GM21526 (cell line): Measurements from ENCODE around the gene CSTPP1.

ENCODE experiments used
- ATAC-seq: cut with Tn5 transposase; IDR thresholded peaks from one replicate; pipeline ENCODE4 v1.9.1; 2021; ENCODE audit warnings: moderate library complexity; ENCODE audit not compliant: unreplicated experiment, low FRiP score

The CSTPP1 gene

GRCh38 chr11:47123094-47123493, 186.5 kb downstream of the CSTPP1 start:
- ATAC-seq: no peak

- no peak for ATAC-seq
These were observed 188.1 kb downstream of the CSTPP1 start for GRCh38 chr11:47124675-47125074.

DNA sequence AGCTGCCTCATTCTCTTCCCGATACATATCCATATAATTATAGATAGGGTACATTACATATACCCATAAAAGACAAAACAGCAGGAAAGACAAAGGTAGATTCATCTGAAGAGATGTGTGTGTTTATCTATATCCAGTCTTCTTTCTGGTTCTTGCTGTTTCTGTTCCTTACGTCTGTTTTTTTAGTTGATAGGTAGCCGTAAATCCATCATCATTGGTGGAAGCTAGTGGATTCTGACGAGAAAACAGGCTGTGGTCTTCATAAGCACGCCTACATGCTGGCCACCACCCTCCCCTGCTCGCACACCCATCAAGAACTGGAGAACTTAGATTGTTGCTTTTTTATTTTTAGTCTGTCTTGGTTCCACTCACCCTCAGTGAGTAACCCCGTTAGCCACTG, 188.5 kb downstream of the CSTPP1 start:
- no peak for ATAC-seq

DNA sequence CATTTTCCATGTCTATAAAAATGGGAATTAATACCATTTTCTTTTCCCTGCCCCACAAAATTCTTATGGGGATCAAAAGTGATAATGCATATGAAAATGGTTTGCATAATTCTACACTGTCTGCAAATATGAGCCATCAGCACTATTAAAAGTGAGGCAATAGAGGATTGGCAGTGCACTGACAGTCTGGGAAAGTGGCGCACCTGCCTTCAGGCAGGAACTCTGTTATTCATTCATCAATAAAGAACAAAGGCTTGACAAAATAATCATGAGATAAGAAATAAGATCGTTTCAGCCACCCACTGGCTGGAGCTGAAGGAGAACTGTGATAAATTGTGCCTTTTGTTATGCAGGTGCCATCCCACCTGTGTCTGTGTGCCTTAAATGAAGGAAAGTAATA, 190.7 kb downstream of the CSTPP1 start:
- ATAC-seq: no peak

- no peak for ATAC-seq
These were observed 194.0 kb downstream of the CSTPP1 start for GRCh38 chr11:47130543-47130942.

- no peak for ATAC-seq
These were observed 194.6 kb downstream of the CSTPP1 start for GRCh38 chr11:47131136-47131535.

GRCh38 chr11:47132490-47132889, 195.9 kb downstream of the CSTPP1 start:
- no peak for ATAC-seq

DNA sequence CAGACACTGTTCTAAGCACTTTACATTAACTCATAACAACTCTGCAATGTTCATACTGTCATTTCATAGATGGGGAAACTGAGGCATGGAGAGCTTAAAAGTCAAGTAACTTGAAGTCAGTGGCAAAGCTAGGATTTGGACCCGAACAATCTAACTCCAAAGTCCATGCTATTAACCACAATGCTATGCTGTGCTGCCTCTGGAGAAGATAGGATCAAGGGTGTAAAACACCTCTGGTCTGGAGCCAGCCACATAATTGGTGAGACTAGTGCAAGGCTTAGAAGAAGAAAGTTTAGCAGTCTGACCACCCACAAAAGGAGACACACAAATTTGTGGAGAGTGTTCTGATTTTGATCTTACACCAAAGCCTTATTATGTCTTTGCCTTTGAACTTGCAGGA, 196.4 kb downstream of the CSTPP1 start:
- ATAC-seq: no peak

- no peak for ATAC-seq
These were observed 199.8 kb downstream of the CSTPP1 start for GRCh38 chr11:47136327-47136726.

DNA sequence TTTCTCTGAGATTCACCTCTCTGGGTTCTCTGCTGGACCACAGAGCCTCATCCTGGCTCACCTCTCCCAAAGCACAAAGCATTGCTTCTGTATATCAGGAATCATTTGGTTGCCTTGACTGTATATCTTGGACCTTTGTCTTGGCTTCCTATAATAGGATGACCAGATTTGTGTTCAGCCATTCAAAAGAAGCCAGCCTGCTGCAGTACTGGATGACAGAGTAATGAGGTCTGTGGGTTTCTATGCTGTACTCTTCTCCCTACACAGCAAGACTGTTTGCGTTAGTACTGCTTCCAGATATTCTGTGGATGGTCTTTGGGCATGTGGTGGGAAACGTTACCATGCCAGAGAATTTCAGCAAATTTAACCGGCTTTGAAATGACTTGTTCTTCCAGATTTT, 200.4 kb downstream of the CSTPP1 start:
- ATAC-seq: no peak

DNA sequence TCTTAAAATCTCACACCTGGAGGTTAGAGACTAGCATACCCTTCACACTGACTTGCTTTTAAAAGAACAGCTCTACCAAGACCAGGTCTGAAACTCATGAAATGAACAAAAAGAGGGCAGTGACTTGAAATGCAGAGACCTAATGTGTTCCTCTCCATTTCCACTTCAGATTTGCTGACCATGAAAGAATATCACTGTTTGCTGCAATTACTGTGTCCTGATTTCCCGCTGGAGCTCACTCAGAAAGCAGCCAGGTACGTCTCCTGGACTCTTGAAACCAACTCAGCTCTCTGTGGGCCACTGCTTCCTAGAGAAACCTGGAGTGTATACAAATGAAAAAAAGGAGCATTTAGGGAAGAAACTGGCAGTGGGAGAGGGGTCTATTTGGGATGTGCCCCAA, 200.9 kb downstream of the CSTPP1 start:
- ATAC-seq: no peak

GRCh38 chr11:47139878-47140277, 203.3 kb downstream of the CSTPP1 start:
- no peak for ATAC-seq

GRCh38 chr11:47143322-47143721, 206.8 kb downstream of the CSTPP1 start:
- no peak for ATAC-seq

DNA sequence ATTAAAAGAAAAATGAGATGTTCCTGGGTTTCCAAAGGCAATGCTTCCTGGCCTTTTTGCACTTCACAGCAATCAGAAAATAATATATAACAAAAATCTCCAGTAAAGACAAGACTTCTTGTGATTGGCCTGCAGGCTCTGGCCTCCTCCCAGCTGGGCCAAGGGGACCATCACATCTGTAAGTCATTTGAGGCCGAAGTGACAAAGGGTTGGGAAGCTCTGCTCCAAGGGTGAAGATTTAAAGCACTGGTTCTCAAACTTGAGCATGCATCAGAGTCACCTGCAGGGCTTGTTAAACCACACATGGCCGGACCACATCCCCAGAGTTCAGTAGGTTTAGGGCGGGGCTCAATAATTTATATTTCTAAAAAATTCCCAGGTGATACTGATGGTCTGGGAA, 208.0 kb downstream of the CSTPP1 start:
- no peak for ATAC-seq

- ATAC-seq: no peak
These were observed 210.7 kb downstream of the CSTPP1 start for GRCh38 chr11:47147250-47147649.

- ATAC-seq: no peak
These were observed 211.1 kb downstream of the CSTPP1 start for GRCh38 chr11:47147681-47148080.

DNA sequence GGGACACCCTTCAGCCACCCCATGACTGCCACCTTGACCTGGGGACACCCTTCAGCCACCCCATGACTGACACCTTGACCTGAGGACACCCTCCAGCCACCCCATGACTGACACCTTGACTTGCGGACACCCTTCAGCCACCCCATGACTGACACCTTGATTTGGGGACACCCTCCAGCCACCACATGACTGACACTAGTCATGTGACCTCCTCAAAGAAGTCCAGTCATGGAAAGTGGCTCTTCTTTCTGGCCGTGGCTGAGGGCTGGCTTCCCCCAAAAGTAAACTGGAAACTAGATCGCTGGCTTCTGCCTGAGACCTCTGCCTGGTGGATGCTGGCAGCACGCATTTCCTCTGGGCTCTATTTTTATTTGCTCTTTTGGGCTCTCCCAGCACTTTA, 211.7 kb downstream of the CSTPP1 start:
- no peak for ATAC-seq

DNA sequence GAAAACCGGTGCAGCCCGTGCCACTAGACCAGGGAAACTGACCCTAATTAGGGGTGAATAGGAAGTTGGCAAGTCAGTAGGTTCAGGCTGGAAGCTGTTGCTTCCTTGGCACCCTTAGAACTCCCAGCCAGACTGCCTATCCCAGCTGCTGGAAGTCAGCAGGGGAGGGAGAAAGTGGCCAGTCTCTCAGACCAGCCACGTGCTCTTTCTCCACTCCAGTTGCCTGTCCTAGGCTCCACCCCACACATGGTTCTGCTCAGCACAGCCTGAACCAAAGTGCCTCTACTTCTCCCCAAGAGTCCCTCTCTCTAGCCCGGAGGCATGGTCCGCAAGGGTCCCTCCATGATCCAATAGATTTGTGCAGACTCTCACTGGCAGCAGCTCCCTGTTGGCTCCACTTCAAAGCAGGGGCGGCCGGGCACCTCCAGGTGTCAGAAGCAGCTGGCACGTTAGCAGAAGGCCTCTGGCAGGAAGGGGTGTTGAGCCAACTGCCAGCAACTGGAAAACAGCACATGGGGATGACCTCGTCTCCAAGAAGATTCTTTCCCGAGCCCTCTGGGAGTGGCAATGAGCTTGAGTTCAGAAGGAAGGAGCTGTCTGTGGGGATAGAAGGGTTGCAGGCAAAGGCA, 212.5 kb downstream of the CSTPP1 start:
- no peak for ATAC-seq

DNA sequence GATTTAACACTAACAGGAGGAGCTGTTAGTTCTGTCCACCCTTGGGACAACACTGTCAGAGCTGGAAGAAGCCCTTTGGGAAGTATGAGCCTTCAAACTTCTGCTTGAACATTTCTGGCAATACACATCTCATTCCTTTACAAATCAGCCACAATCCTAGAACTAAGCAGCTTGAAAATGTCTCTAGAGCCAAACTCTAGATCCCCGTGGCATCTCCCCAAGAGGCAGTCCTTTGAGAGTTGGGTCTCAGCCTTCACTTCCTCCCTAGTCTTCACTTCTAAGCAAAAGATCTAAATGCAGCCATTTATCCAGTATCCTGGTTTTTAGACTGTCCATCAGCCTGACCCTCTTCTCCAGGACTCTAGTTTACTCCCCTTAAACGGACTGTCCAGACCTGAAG, 213.2 kb downstream of the CSTPP1 start:
- no peak for ATAC-seq

- ATAC-seq: no peak
These were observed 215.8 kb downstream of the CSTPP1 start for GRCh38 chr11:47152126-47152952.

DNA sequence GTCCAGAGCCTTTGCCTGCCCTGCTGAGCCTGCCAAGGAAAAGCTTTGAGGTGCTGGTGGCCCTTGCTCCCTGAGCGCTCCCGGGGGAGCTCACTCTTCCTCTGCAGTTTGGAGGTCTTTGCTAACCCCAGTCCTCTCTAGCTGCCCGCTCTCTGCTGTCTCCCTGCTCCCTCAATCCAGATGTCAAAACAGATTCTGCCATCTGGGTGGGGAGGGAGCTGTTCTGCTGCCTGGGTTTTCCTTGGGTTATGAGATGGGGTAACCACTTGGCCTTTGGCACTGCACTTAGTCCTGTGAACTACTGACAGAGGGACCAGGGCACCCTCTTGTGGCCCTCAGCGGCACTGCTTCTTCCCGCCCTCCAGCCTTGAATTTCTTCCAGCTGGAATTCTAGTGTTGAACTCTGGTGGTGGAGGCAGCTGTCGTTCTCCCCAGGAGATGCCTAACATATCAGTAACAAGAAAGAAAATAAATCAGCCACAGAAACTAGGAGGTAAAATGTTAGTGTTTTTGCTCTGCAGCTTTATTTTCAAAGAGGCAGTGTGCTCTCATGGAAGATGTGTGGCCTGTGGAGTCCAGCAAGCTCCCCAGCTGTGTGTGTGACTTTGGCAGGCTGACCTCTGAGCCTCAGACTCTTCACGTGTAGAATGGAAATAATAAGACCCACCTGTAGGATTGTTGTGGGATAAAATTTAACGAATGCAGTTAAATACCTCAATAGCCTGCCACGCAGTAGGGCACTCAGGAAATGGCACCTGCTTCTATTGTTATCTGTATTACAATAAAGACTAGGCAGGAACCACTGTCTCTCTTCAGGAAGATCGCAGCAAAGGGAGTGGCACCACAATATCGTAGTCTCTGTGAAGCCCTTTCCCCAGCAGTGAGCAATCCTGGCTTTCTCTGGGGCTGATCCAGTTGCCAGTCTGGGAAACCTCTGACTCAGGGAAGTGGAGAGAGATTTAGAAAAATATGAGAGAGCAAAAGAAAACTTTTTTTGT, 216.7 kb downstream of the CSTPP1 start:
- ATAC-seq: no peak
